LNCaP clone FGC (cell line): Measurements from ENCODE around the gene TMCC2.

ENCODE experiments used
- DNase-seq: peaks from one replicate; pipeline ENCODE4 v3.0.0-alpha.2; 2011; ENCODE audit warnings: low read depth
- H3K4me3 ChIP-seq: 2 replicates; pipeline ENCODE4 v1.5.1; 2011; ENCODE audit warnings: mild to moderate bottlenecking, low read depth, low read length, control low read depth
- TF ChIP-seq, protein P1 (sequence below): IDR thresholded peaks from 2 replicates; pipeline ENCODE4 v1.5.1; 2012; ENCODE audit warnings: mild to moderate bottlenecking; ENCODE audit not compliant: control insufficient read depth, insufficient read depth; ENCODE audit errors: extremely low read depth

The TMCC2 gene

DNA sequence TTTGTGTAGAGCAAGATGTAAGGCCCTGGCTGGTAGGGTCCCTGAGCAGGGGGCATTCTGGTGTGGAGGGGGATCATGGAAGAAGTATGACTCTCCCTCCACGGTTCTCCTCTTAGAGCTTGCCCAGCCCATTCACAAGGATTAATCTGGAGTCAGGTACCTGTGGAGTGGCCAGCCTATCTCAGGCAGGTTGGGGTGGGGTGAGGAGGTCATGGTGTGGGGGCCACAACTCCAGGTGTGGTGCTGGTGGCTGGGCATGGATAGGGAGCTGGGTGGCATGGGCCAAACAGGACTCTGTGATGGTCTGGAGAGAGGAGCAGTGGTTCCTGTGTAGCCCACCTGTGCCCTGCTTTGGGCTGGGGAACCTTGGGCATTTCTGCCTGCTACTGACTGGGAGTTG, 32.3 kb downstream of the TMCC2 start:
- H3K4me3 ChIP-seq: no peak overlapping the region
- TF ChIP-seq, protein P1, sequence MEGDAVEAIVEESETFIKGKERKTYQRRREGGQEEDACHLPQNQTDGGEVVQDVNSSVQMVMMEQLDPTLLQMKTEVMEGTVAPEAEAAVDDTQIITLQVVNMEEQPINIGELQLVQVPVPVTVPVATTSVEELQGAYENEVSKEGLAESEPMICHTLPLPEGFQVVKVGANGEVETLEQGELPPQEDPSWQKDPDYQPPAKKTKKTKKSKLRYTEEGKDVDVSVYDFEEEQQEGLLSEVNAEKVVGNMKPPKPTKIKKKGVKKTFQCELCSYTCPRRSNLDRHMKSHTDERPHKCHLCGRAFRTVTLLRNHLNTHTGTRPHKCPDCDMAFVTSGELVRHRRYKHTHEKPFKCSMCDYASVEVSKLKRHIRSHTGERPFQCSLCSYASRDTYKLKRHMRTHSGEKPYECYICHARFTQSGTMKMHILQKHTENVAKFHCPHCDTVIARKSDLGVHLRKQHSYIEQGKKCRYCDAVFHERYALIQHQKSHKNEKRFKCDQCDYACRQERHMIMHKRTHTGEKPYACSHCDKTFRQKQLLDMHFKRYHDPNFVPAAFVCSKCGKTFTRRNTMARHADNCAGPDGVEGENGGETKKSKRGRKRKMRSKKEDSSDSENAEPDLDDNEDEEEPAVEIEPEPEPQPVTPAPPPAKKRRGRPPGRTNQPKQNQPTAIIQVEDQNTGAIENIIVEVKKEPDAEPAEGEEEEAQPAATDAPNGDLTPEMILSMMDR: no peak

DNA sequence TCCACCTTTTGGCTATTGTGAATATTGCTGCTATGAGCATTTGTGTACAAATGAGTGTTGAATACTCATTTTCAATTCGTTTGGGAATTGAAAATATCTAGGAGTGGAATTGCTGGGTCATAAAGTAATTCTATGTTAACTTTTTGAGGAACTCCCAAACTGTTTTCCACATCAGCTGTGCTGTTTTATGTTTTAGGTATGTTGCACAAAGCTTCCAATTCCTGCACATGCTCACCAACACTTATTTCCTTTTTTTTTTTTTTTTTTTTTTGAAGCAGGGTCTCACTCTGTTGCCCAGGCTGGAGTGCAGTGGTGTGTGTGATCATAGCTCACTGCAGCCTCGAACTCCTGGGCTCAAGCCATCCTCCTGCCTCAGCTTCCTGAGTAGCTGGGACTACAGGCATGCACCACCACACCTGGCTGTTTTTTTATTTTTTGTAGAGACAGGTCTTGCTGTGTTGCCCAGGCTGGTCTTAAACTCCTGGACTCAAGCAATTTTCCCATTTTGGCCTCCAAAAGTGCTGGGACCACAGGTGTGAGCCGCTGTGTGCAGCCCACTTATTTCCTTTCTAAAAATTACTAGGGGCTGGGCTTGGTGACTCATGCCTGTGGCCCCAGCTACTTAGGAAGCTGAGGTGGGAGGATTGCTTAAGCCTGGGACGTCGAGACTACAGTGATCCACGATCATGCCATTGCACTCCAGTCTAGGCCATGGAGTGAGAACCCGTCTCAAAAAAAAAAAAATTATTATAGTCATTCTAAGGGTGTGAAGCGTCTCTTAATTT, 33.4 kb downstream of the TMCC2 start:
- TF ChIP-seq, protein P1: no peak
- H3K4me3 ChIP-seq: no peak overlapping the region
- no peak for DNase-seq

More for the DNA sequence above, 32.3 kb downstream of the TMCC2 start:
- no peak for DNase-seq

DNA sequence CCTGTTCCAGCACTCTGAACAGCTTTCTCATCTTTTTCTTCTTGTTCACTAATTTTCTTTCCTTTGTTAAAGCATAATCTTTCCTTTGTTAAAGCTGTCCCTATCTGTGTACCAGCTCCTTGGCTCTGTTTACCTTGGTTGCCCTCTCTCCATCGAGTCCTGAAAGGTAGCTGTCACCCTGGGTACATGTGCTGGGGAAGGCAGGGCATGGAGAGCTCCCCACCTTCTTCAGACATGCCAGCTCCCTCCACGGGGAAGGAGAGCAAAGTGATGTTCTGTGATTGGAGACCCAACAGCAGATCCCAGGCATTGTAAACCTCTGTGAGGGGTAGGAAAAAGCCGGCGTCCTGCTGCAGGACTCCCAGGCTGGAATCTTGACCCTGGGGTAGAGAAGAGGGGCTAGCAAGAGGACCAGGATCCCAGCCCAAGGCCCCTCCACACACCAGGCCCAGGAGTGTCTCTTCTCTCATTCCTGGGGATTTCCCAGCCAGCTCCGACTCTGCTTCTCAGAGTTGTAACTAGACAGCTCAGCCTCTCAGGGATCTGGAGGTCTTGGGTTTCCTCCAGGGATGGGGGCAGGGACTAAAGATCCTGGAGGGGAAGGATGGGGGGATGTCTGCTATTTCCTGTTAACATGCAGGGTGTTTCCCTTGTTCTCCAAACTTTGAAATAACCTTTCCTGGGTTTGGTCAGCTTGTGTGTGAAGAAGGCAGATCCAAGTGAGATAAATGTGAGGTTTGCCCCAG, 34.4 kb downstream of the TMCC2 start:
- no peak overlapping the region for H3K4me3 ChIP-seq
- no peak for DNase-seq
- TF ChIP-seq, protein P1: no peak

DNA sequence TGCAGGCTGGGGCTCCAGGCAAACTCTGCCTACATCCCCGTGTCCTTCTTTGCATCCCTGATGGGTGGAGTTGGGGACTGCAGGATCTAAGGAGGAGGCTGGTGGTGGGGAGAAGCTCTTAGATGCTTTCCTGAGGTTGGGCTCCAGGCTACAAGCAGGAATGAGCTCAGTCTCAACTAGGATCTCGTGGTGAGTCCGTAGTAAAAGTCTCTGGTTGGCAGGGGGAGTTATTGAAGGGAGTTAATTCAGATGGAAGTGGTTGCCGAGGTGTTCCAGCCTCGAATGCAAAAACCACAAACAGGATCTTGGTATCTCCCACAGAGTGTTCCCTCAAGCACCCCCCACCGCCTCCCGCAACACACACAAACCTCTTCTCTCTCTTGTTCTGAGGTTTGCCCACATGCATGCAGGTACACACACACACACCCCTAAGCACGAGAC, 35.0 kb downstream of the TMCC2 start:
- H3K4me3 ChIP-seq: no peak overlapping the region
- TF ChIP-seq, protein P1: no peak
- DNase-seq: no peak

DNA sequence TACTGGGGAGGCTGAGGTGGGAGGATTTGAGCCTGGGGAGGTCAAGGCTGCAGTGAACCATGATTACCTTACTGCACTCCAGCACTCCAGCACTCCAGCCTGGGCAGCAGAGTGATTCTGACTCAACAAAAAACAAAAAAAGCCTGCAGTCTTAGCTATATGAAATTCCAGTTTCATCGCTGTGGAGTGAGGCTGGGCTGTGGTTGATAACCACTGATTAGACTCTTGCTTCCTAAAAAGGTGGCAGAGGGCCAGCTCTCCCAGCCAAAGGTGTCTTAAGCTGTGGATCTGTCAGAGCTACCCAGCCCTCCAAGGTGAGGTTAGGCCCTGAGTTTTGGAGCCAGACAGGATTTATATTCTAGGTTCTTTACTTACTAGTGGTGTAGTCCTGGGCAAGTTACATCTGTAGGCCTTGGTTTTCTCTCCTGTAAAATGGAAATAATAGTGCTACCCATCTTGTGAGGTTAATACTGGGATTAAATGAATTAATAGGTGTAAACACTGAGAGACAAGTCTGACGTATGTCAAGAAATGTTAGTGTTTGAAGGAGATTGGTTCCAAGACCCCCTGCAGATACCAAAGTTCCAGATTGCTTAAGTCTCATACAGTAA, 35.9 kb downstream of the TMCC2 start:
- no peak overlapping the region for H3K4me3 ChIP-seq
- TF ChIP-seq, protein P1: no peak

DNA sequence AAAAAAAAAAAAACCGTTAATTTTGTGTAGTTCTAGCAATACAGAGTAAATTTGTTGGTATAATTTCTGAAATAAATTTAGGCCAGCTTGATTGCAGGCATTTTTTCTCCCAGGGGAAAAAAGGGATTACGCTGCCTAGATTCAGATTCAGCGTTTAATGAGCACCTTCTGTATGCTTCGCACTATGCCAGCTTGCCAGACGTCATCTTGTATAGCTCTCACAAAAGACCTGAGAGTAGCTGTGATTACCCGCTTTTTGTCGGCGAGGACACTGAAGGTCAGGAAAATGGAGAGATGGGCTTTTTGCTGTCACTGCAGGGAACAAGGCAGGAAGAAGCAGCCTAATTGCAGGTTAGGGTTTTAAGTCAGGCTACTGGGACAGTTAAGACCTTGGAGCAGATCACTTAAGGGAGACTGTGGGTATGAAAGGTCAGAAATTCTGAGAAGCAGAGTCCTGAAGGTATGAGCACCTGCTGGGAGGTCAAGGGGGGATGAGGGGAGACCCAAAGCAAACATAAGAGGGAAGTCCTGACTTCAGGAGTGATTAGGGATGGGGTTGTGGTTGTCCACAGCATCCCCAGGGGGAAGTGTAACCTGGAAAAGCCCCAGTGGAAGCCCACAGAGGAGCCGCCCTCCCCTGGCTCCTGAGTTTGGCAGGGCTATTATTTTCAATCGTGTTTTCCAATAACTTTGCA, 39.0 kb downstream of the TMCC2 start:
- TF ChIP-seq, protein P1: no peak
- H3K4me3 ChIP-seq: no peak overlapping the region
- no peak for DNase-seq

More for the DNA sequence above, 35.9 kb downstream of the TMCC2 start:
- no peak for DNase-seq
